ENCODE data around the gene SLC4A7.

The SLC4A7 gene

DNA sequence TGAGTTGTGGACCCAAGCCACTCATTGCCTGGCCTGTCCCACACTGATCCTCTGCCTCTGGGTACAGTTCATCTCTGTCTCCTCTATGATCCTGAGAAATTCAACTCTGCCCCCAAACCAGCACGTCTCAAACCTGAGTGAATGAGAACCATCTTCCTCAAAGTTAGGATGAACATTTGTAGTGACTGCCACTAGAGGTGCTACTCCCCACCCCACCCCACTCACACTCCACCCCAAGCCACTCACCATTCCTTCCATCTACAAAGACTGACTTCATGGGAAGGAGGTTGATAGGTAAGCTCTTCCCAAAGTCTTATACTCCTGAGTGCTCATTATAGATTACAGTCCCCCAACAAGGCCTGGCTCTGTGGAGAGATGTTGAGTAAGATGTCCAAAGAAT is 158.8 kb downstream of the SLC4A7 start:
- Histone ChIP-seq H3K4me2 (ENCODE audit: low read length) (no peak overlapping the region), H4K20me1 (ENCODE audit: control insufficient read depth, insufficient read depth, low read depth, low read length) (no peaks in the 10 kb centered on the region), H3K9me2 (replicated peaks; ENCODE audit: control insufficient read depth, low read length) (no peaks in the 10 kb centered on the region), H3K4me1 (ENCODE audit: control insufficient read depth, low read length) (no peaks in the 10 kb centered on the region), H3K79me2 (ENCODE audit: control insufficient read depth, low read length) (no peaks in the 10 kb centered on the region), H3F3A (ENCODE audit: control insufficient read depth, insufficient read depth) (no peaks in the 10 kb centered on the region), H3K36me3 (ENCODE audit: control insufficient read depth, low read length) (no peaks in the 10 kb centered on the region), H3K4me3 (ENCODE audit: low read length) (no peak overlapping the region), H3K9me3 (ENCODE audit: control insufficient read depth, insufficient read depth, low read length) (no peaks in the 10 kb centered on the region; the same call in 1 of the 2 replicates), H3K27me3 (ENCODE audit: control insufficient read depth, low read length) (no peaks in the 10 kb centered on the region), H3K27ac (ENCODE audit: low read depth, low read length) (no peak overlapping the region)
- TF ChIP-seq, protein P1, sequence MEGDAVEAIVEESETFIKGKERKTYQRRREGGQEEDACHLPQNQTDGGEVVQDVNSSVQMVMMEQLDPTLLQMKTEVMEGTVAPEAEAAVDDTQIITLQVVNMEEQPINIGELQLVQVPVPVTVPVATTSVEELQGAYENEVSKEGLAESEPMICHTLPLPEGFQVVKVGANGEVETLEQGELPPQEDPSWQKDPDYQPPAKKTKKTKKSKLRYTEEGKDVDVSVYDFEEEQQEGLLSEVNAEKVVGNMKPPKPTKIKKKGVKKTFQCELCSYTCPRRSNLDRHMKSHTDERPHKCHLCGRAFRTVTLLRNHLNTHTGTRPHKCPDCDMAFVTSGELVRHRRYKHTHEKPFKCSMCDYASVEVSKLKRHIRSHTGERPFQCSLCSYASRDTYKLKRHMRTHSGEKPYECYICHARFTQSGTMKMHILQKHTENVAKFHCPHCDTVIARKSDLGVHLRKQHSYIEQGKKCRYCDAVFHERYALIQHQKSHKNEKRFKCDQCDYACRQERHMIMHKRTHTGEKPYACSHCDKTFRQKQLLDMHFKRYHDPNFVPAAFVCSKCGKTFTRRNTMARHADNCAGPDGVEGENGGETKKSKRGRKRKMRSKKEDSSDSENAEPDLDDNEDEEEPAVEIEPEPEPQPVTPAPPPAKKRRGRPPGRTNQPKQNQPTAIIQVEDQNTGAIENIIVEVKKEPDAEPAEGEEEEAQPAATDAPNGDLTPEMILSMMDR (IDR thresholded peaks at IDR 0.05; ENCODE audit: low read depth, low read length, poor library complexity, severe bottlenecking) = peak; percentile 26
- no peak for TF ChIP-seq EZH2phosphoT487 (IDR thresholded peaks at IDR 0.05; ENCODE audit: borderline replicate concordance, low read length)

DNA sequence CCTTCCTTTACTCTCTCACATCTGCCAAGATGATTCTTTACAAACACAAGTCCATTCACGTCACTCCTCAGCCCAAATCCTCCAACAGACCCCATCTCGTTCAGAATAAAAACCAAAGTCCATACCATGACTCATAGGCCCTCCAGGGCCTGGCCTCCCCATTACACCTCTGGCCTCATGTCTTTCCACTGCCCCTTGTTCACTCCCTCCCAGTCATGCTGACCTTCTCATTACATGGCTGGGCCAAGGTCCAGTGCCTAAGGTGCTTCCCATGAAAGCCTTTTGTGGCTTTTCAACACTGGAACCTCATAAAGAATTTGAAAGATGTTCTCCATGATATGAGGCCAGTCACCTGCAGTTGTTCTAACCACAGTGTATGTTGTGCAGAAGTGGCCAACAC is 159.5 kb downstream of the SLC4A7 start:
- Histone ChIP-seq H3K36me3 (ENCODE audit: control insufficient read depth, low read length) (no peaks in the 10 kb centered on the region), H3K4me2 (ENCODE audit: low read length) (no peak overlapping the region), H4K20me1 (ENCODE audit: control insufficient read depth, insufficient read depth, low read depth, low read length) (no peaks in the 10 kb centered on the region), H3K9me2 (replicated peaks; ENCODE audit: control insufficient read depth, low read length) (no peaks in the 10 kb centered on the region), H3K27me3 (ENCODE audit: control insufficient read depth, low read length) (no peaks in the 10 kb centered on the region), H3K4me1 (ENCODE audit: control insufficient read depth, low read length) (no peaks in the 10 kb centered on the region), H3K27ac (ENCODE audit: low read depth, low read length) (no peak overlapping the region), H3K79me2 (ENCODE audit: control insufficient read depth, low read length) (no peaks in the 10 kb centered on the region), H3F3A (ENCODE audit: control insufficient read depth, insufficient read depth) (no peaks in the 10 kb centered on the region), H3K4me3 (ENCODE audit: low read length) (no peak overlapping the region), H3K9me3 (ENCODE audit: control insufficient read depth, insufficient read depth, low read length) (no peaks in the 10 kb centered on the region; the same call in 1 of the 2 replicates)
- TF ChIP-seq, protein P1 (IDR thresholded peaks at IDR 0.05; ENCODE audit: low read depth, low read length, poor library complexity, severe bottlenecking) = no peak
- no peak for TF ChIP-seq EZH2phosphoT487 (IDR thresholded peaks at IDR 0.05; ENCODE audit: borderline replicate concordance, low read length)

DNA sequence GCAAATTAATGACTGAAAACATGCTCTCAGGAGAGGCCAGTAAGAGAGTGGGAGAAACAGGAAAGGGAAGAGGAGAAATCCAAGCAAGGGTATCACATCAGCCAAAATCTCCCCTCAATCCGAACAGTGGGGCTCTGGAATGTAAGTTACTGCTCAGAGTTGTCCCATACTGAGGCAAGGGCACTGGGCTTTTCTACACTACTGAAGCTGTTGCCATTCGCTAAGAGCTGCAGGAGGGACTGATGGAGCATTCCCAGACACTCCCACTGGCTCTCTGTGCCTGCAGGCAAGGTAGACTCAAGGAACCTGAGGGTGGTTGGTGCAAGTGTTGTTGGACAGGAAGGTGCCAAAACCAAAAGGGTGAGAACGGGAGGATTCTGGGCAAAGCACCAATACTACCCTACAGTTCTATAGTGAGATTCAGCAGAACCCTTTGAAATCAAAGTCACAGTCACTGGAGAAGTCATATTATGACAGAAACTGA is 161.1 kb downstream of the SLC4A7 start:
- H3K9me2 ChIP-seq (replicated peaks; ENCODE audit: control insufficient read depth, low read length) = no peaks in the 10 kb centered on the region
- no peaks in the 10 kb centered on the region for H3F3A ChIP-seq (ENCODE audit: control insufficient read depth, insufficient read depth)
- no peaks in the 10 kb centered on the region for H3K9me3 ChIP-seq (ENCODE audit: control insufficient read depth, insufficient read depth, low read length)
- TF ChIP-seq, protein P1 (IDR thresholded peaks at IDR 0.05; ENCODE audit: low read depth, low read length, poor library complexity, severe bottlenecking) = no peak
- no peak for TF ChIP-seq EZH2phosphoT487 (IDR thresholded peaks at IDR 0.05; ENCODE audit: borderline replicate concordance, low read length)
- H3K4me2 ChIP-seq (ENCODE audit: low read length) = no peak overlapping the region
- H3K27ac ChIP-seq (ENCODE audit: low read depth, low read length) = no peak overlapping the region
- H3K4me1 ChIP-seq (ENCODE audit: control insufficient read depth, low read length) = no peaks in the 10 kb centered on the region
- H3K27me3 ChIP-seq (ENCODE audit: control insufficient read depth, low read length) = no peaks in the 10 kb centered on the region
- H3K4me3 ChIP-seq (ENCODE audit: low read length) = no peak overlapping the region
- H3K36me3 ChIP-seq (ENCODE audit: control insufficient read depth, low read length) = no peaks in the 10 kb centered on the region
- H4K20me1 ChIP-seq (ENCODE audit: control insufficient read depth, insufficient read depth, low read depth, low read length) = no peaks in the 10 kb centered on the region
- no peaks in the 10 kb centered on the region for H3K79me2 ChIP-seq (ENCODE audit: control insufficient read depth, low read length)

Data from DOHH2 (cell line).